ENCODE results near the gene CACHD1. TPM values are rescaled to one million over a fixed set of nuclear protein-coding genes. Genes with fewer than 3 reads are reported as not detected.
"Not testable (repeated sequence)": the region's sequence is repeated elsewhere in the genome, so short reads cannot be mapped to it uniquely, and the experiment has no call there.

Gene CACHD1
- polyA plus RNA-seq, 3 donors: 53.8 to 60.9 (median 60.8) TPM

- DNase-seq: no peak
These were observed 221.7 kb downstream of the CACHD1 start for GRCh38 chr1:64691626-64692025.

GRCh38 chr1:64692911-64693310 is 223.0 kb downstream of the CACHD1 start:
- DNase-seq: no peak

DNA sequence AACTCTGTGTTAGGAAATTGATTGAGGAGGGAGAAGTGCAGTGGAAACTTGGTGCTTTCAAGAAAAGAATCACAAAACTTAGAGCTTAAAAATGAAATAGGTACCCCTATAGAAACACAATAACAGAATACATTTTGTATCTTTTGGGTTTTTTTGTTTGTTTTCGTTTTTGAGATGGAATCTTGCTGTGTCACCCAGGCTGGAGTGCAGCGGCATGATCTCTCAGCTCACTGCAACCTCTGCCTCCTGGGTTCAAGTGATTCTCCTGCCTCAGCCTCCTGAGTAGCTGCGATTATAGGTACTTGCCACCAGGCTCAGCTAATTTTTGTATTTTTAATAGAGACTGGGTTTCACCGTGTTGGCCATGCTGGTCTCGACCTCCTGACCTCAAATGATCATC is 223.5 kb downstream of the CACHD1 start:
- no peak for DNase-seq

DNA sequence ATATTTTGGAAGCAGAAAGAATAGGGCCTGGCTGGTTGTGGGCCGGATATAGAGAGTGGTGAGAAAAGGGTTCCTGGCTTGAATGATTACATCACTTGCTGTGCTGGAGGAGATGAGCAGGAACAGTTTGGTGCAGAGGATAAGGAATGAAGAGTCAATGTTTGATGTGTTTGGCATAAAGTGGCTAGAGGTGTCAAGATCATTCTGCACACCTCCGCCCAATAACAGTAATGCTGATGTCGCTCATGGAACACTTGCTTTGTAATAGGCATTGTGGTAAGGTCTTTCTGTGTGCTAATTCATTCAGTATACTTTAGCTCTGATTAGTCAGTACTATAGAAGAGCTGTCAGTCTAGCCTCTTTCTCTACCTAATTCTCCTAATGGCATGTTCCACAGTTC is 226.9 kb downstream of the CACHD1 start:
- no peak for DNase-seq

DNA sequence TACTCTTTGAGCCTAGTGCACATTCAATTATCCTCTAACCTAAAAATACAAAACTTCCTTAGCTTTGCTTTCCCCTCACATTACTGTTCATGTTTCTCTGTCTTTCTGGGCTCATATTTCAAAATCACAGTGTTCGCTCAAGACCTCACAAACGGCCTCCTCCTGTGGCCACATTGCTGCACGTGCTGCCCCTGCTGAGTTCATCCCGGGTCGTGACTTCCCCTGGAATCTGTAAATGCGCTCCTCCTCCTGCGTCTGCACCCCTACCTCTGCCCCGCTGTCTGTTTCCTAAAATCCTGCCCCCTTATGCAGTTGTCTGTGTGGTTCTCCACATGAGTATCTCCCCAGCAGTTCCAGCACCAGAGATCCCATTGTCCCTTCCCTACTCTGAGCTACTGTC is 229.4 kb downstream of the CACHD1 start:
- DNase-seq: no peak

DNA sequence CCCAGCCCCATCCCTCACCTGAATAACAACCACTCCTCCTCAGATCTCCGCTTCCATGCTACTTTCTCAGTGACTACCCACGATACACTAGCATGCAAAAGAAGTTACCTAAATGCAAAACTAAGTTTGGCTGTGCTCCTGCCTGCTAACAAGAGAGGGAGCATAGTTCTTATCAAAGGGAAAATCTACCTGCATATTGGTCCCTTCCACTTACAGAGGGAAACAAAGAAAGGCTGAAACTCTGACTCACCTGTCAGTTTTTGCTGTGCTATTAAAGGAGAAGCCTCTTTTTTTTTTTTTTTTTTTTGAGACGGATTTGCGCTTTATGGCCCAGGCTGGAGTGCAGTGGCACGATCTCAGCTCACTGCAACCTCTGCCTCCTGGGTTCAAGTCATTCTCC is 231.1 kb downstream of the CACHD1 start:
- no peak for DNase-seq

DNA sequence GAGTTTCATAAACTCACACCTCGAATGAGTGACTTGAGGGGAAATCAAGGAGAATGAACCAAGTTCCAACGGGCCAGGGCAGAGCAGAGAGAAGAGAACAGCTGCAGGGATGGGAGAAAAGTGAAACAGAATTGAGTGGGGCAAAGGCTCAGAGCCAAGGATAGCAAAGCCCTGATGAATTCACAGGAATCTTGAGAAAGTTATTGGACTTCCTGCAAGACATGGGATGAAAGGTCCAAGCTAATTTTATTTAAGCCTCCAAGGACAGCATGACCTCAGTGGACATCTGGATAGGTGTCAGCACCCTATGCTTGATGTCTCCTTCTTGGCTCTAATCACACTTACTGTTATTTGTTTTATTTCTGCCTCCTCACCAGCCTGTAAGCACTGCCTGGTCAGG is 232.0 kb downstream of the CACHD1 start:
- no peak for DNase-seq

GRCh38 chr1:64702670-64703069 is 232.7 kb downstream of the CACHD1 start:
- DNase-seq: not testable (repeated sequence)

GRCh38 chr1:64703600-64703999 is 233.7 kb downstream of the CACHD1 start:
- no peak for DNase-seq

- DNase-seq: no peak
These were observed 235.7 kb downstream of the CACHD1 start for GRCh38 chr1:64705591-64705990.

DNA sequence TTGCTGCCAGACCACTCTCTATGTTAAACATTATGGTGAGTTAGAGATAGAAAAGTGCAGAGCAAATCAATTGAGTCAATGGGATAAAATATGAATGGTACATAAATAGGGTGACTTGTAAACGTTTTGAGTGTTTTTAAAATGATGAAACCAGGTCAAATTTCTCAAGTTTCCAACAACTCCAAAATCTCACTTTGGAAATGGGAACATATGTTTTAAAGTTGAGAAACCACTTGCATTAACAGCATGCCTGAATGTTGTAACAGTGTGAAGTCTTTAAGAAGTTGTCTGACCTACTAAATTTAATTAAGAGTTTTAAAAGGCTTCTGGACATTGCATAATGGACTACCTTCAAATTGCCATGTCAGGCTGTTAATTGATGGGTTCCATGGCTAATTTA is 241.3 kb downstream of the CACHD1 start:
- no peak for DNase-seq

DNA sequence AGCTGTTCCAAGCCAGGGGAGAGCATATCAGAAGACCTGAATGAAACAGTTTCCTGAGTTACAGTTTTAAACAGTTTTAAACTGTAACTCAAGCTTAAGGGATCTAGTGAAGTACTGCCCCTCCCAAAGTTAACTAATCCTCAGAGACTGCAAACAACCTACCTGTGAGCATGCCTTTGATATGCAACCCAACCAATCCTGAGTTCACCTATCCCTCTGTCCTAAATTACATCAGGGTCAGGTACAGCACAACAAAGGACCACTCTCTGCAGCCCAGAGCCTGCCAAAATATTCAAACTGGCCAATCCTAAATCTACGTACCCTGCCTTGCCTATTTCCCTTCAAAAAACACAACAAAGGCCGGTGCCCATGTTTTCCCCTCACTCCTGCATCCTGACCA is 242.1 kb downstream of the CACHD1 start:
- DNase-seq: no peak

DNA sequence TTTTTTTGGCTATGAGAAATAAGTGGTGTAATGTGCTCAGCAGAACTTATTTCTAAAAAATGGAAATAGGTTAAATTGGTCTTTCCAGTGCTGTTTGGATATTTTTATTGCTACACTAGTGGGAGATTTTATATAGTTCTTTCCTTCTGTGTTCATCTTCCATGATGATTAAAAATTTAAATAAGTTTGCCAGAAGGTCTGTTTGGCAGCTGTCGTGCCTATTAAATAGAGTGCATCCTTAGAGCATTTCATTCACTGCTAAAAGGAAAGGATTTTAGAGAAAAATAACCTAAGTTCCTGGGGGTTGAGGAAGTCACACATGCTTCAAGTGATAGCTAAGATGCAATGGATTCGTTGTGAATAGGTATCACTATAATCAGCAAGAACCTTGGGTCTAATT is 245.3 kb downstream of the CACHD1 start:
- no peak for DNase-seq

GRCh38 chr1:64721135-64721534 is 251.2 kb downstream of the CACHD1 start:
- DNase-seq: no peak

DNA sequence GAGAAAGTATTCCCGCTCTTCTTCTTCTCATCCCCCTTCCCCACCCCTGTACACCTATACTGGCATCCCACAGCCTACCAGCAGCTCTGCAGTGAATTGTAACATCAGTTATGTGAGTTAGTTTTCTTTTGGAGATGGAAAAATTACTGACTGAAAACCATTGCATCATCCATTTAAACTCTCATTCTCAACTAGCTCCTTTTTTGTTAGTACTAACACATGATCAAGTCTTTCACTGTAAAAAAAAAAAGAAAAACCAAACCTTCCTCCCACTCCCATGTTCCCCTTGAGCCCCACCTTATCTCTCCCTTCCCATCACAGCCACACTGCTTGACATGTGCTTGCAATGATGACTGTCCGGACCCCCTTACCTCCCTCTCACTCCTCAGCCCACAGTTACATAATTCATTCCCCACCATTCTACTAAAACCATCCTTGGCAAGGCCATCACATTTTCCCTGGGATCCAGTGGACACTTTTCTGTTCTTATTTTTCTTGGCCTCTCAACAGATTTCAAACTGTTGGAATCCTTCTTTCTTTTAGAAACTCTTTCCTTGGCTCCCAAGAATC is 251.7 kb downstream of the CACHD1 start:
- no peak for DNase-seq

GRCh38 chr1:64727861-64728260 is 257.9 kb downstream of the CACHD1 start:
- no peak for DNase-seq

GRCh38 chr1:64733581-64734286 is 263.8 kb downstream of the CACHD1 start:
- no peak for DNase-seq

GRCh38 chr1:64734287-64734652 is 264.3 kb downstream of the CACHD1 start:
- DNase-seq: no peak

- not testable (repeated sequence) for DNase-seq
These were observed 270.8 kb downstream of the CACHD1 start for GRCh38 chr1:64740687-64741086.

All from renal pelvis (tissue), 4 donors.